22Rv1 (cell line): ENCODE data around the gene MTIF3.

Experiments used
- CTCF ChIP-seq: fragments of 450-650 bp; IDR thresholded peaks from 2 replicates; pipeline ENCODE4 v1.5.1; 2017; ENCODE audit warnings: mild to moderate bottlenecking
- ZFX ChIP-seq: fragments of 450-650 bp; IDR thresholded peaks from 2 replicates; pipeline ENCODE4 v1.6.1; 2017; ENCODE audit warnings: antibody characterized with exemption, borderline replicate concordance

GRCh38 chr13:27421101-27421871, 29.1 kb downstream of the MTIF3 start:
- no peak for TF ChIP-seq CTCF
- TF ChIP-seq ZFX = no peak
